ENCODE data around the gene COG8.

COG8 gene

GRCh38 chr16:69277413-69277812 is 62.0 kb downstream of the COG8 start:
- DNase-seq: no peak
